Neural cell (in vitro differentiated cells): ENCODE results near the gene KCTD16. TPM values are rescaled to one million over a fixed set of nuclear protein-coding genes. Genes with fewer than 3 reads are reported as not detected.

ENCODE experiments used
- H2AFZ ChIP-seq: fragments of 200-600, 300-800 bp; sonication (generic), shearing (Covaris generic); 2 replicates; pipeline ENCODE4 v1.6.0; 2014; ENCODE audit warnings: low read depth, mild to moderate bottlenecking, antibody characterized with exemption, low read length, moderate library complexity
- H3F3A ChIP-seq: fragments of 200-600 bp; shearing (Covaris generic); 2 replicates; pipeline ENCODE4 v1.6.1; 2016; ENCODE audit warnings: mild to moderate bottlenecking, moderate library complexity, mixed read lengths, antibody characterized with exemption, low read length; ENCODE audit not compliant: insufficient read depth, poor library complexity, severe bottlenecking
- H3K27ac ChIP-seq: fragments of 200-600, 300-800 bp; sonication (generic), shearing (Covaris generic); 2 replicates; pipeline ENCODE4 v1.5.1; 2014; ENCODE audit warnings: mild to moderate bottlenecking, low read length, moderate library complexity
- H3K27me3 ChIP-seq: fragments of 300-800, 200-600 bp; sonication (generic), shearing (Covaris generic); 2 replicates; pipeline ENCODE4 v1.6.0; 2014; ENCODE audit warnings: mild to moderate bottlenecking, low read depth, low read length, moderate library complexity; ENCODE audit not compliant: insufficient read depth
- H3K36me3 ChIP-seq: fragments of 300-800, 200-600 bp; sonication (generic), shearing (Covaris generic); 2 replicates; pipeline ENCODE4 v1.5.1; 2014; ENCODE audit warnings: mild to moderate bottlenecking, antibody characterized with exemption, low read length, moderate library complexity; ENCODE audit not compliant: insufficient read depth
- H3K4me2 ChIP-seq: fragments of 300-800, 200-600 bp; sonication (generic), shearing (Covaris generic); 2 replicates; pipeline ENCODE4 v1.6.0; 2014; ENCODE audit warnings: mild to moderate bottlenecking, low read length
- H3K4me3 ChIP-seq: fragments of 300-800, 200-600 bp; sonication (generic), shearing (Covaris generic); 2 replicates; pipeline ENCODE4 v1.5.1; 2014; ENCODE audit warnings: mild to moderate bottlenecking, low read length, moderate library complexity
- H3K79me2 ChIP-seq: fragments of 200-600 bp; shearing (Covaris generic); replicated peaks from 2 replicates; pipeline ENCODE4 v1.6.0; 2014; ENCODE audit warnings: mild to moderate bottlenecking, low read length, moderate library complexity; ENCODE audit not compliant: insufficient read depth
- H3K9ac ChIP-seq: fragments of 300-800, 200-600 bp; sonication (generic), shearing (Covaris generic); 2 replicates; pipeline ENCODE4 v1.6.1; 2016; ENCODE audit warnings: mild to moderate bottlenecking, low read length, mixed read lengths
- H3K9me2 ChIP-seq: fragments of 200-600 bp; shearing (Covaris generic); 2 replicates; pipeline ENCODE4 v1.6.1; 2016; ENCODE audit warnings: mild to moderate bottlenecking, low read length, mixed read lengths; ENCODE audit not compliant: insufficient read depth
- H3K9me3 ChIP-seq: fragments of 200-600, 300-800 bp; sonication (generic), shearing (Covaris generic); 2 replicates; pipeline ENCODE4 v1.6.1; 2016; ENCODE audit warnings: mild to moderate bottlenecking, mixed run types, low read length, moderate library complexity, mixed read lengths
- H4K20me1 ChIP-seq: fragments of 200-600 bp; shearing (Covaris generic); 2 replicates; pipeline ENCODE4 v1.6.1; 2016; ENCODE audit warnings: mild to moderate bottlenecking, mixed run types; ENCODE audit not compliant: insufficient read depth
- CTCF ChIP-seq: fragments of 450-650 bp; IDR thresholded peaks from 2 replicates; pipeline ENCODE4 v1.5.1; 2014; ENCODE audit warnings: antibody characterized with exemption, mild to moderate bottlenecking, moderate library complexity; ENCODE audit not compliant: poor library complexity, severe bottlenecking
- EP300 ChIP-seq: fragments of 450-650 bp; conservative IDR thresholded peaks from 2 replicates; pipeline ENCODE4 v1.6.1; 2014; ENCODE audit warnings: antibody characterized with exemption, mild to moderate bottlenecking, moderate library complexity; ENCODE audit not compliant: poor library complexity, severe bottlenecking
- EZH2 ChIP-seq: fragments of 200-600, 300-800 bp; shearing (Covaris generic), sonication (generic); IDR thresholded peaks from 2 replicates; pipeline ENCODE4 v1.6.1; 2014; ENCODE audit warnings: antibody characterized with exemption, low read length, borderline replicate concordance, mild to moderate bottlenecking; ENCODE audit not compliant: insufficient read depth, poor library complexity, severe bottlenecking
- MXI1 ChIP-seq: fragments of 450-650 bp; conservative IDR thresholded peaks from 2 replicates; pipeline ENCODE4 v1.6.1; 2014; ENCODE audit warnings: antibody characterized with exemption, mild to moderate bottlenecking; ENCODE audit not compliant: poor library complexity, severe bottlenecking
- POLR2AphosphoS5 ChIP-seq: IDR thresholded peaks from 2 replicates; pipeline ENCODE4 v1.6.1; 2012
- RAD21 ChIP-seq: fragments of 450-650 bp; conservative IDR thresholded peaks from 2 replicates; pipeline ENCODE4 v1.6.1; 2014; ENCODE audit warnings: antibody characterized with exemption, mild to moderate bottlenecking, moderate library complexity
- REST ChIP-seq: IDR thresholded peaks from 2 replicates; pipeline ENCODE4 v1.6.1; 2012; ENCODE audit warnings: borderline replicate concordance
- SMC3 ChIP-seq: fragments of 450-650 bp; conservative IDR thresholded peaks from 2 replicates; pipeline ENCODE4 v1.6.1; 2014; ENCODE audit warnings: antibody characterized with exemption, mild to moderate bottlenecking, moderate library complexity; ENCODE audit not compliant: poor library complexity
- TAF1 ChIP-seq: IDR thresholded peaks from 2 replicates; pipeline ENCODE4 v1.6.1; 2012; ENCODE audit warnings: low read depth
- polyA plus RNA-seq: library from polyadenylated mRNA; depleted of rRNA; stranded (reverse); fragments of >200 nt; gene quantifications from 2 replicates; pipeline ENCODE4 v1.2.3, GENCODE V29; 2014

The KCTD16 gene
- polyA plus RNA-seq, 1 donor from 2014 or later, result 7.1 TPM

GRCh38 chr5:144472221-144472620 lies 301.5 kb downstream of the KCTD16 start:
- TF ChIP-seq REST (no peak), CTCF (no peak), MXI1 (no peak), RAD21 (no peak), TAF1 (no peak), EZH2 (no peak), EP300 (no peak), POLR2AphosphoS5 (no peak), SMC3 (no peak)
- H4K20me1 ChIP-seq, result no peaks in the 10 kb centered on the region
- H3K27me3 ChIP-seq, result no peaks in the 10 kb centered on the region
- H3K9me2 ChIP-seq, result no peaks in the 10 kb centered on the region
- no peaks in the 10 kb centered on the region for H3K9me3 ChIP-seq
- H2AFZ ChIP-seq, result no peak overlapping the region
- no peak overlapping the region for H3K9ac ChIP-seq
- no peaks in the 10 kb centered on the region for H3K36me3 ChIP-seq
- H3K27ac ChIP-seq, result no peak overlapping the region
- H3F3A ChIP-seq, result no peaks in the 10 kb centered on the region
- no peak overlapping the region for H3K4me2 ChIP-seq
- H3K79me2 ChIP-seq, result no peaks in the 10 kb centered on the region
- H3K4me3 ChIP-seq, result no peak overlapping the region

GRCh38 chr5:144473650-144474049 lies 303.0 kb downstream of the KCTD16 start:
- no peaks in the 10 kb centered on the region for H3K9me2 ChIP-seq
- no peaks in the 10 kb centered on the region for H4K20me1 ChIP-seq
- H3K79me2 ChIP-seq, result no peaks in the 10 kb centered on the region
- no peaks in the 10 kb centered on the region for H3K27me3 ChIP-seq
- no peak for TF ChIP-seq EZH2
- no peak for TF ChIP-seq SMC3
- no peak for TF ChIP-seq POLR2AphosphoS5
- TF ChIP-seq RAD21, result no peak
- TF ChIP-seq REST, result no peak
- TF ChIP-seq TAF1, result no peak
- TF ChIP-seq MXI1, result no peak
- no peak for TF ChIP-seq EP300
- no peak for TF ChIP-seq CTCF
- no peak overlapping the region for H3K4me3 ChIP-seq
- no peak overlapping the region for H3K27ac ChIP-seq
- H3K9ac ChIP-seq, result no peak overlapping the region
- H3K36me3 ChIP-seq, result no peaks in the 10 kb centered on the region
- H2AFZ ChIP-seq, result no peak overlapping the region
- no peaks in the 10 kb centered on the region for H3F3A ChIP-seq
- no peak overlapping the region for H3K4me2 ChIP-seq
- H3K9me3 ChIP-seq, result no peaks in the 10 kb centered on the region
